BE2C (cell line): ENCODE results near the gene HECA.

ENCODE experiments used
- DNase-seq: peaks from one replicate; pipeline ENCODE4 v3.0.0-alpha.2; 2020
- H3K27me3 ChIP-seq: fragments of 250-450 bp; sonication (Bioruptor Pico); 2 replicates; pipeline ENCODE4 v1.5.1; 2020; ENCODE audit warnings: mild to moderate bottlenecking
- H3K36me3 ChIP-seq: fragments of 250-450 bp; sonication (Bioruptor Pico); 2 replicates; pipeline ENCODE4 v1.5.1; 2020; ENCODE audit warnings: mild to moderate bottlenecking
- H3K4me1 ChIP-seq: fragments of 250-450 bp; sonication (Bioruptor Pico); 2 replicates; pipeline ENCODE4 v1.5.1; 2020
- H3K4me3 ChIP-seq: 2 replicates; pipeline ENCODE4 v1.5.1; 2011; ENCODE audit warnings: low read depth, low read length
- H3K9me3 ChIP-seq: fragments of 250-450 bp; sonication (Bioruptor Pico); 2 replicates; pipeline ENCODE4 v1.5.1; 2020
- TF ChIP-seq, protein P1 (sequence below): IDR thresholded peaks from 2 replicates; pipeline ENCODE4 v1.5.1; 2012; ENCODE audit warnings: mild to moderate bottlenecking, low read depth, low read length

Gene HECA

DNA sequence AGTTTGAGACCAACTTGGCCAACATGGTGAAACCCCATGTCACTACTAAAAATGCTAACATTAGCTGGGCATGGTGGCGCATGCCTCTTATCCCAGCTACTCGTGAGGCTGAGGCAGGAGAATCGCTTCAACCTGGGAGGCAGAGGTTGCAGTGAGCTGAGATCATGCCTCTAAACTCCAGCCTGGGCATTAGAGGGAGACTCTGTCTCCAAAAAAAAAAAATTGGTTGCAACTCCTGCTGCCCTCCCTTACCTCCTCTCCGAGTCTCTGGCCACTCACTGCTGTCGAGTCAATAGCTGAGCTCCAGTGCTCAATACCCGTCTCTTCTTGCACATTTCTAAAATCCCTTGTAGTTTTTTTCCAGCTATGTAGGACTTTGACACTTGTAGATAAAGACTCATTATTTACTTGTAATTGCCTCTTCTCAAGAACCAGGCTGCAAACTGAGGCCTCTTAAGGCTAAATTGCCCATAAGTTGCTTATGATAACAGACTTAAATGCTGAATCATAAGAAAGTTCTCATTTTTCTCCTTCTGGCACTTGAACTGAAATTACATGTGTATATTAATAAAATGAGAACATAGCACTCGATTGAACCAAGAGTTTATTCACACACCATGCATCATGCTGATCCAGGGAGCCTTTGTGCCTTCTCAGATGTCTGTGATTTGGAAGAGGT, 13.8 kb downstream of the HECA start:
- Histone ChIP-seq H3K4me1 (no peaks in the 10 kb centered on the region), H3K9me3 (no peaks in the 10 kb centered on the region), H3K27me3 (no peaks in the 10 kb centered on the region), H3K36me3 (no peaks in the 10 kb centered on the region), H3K4me3 (no peak overlapping the region)
- no peak for DNase-seq
- TF ChIP-seq, protein P1, sequence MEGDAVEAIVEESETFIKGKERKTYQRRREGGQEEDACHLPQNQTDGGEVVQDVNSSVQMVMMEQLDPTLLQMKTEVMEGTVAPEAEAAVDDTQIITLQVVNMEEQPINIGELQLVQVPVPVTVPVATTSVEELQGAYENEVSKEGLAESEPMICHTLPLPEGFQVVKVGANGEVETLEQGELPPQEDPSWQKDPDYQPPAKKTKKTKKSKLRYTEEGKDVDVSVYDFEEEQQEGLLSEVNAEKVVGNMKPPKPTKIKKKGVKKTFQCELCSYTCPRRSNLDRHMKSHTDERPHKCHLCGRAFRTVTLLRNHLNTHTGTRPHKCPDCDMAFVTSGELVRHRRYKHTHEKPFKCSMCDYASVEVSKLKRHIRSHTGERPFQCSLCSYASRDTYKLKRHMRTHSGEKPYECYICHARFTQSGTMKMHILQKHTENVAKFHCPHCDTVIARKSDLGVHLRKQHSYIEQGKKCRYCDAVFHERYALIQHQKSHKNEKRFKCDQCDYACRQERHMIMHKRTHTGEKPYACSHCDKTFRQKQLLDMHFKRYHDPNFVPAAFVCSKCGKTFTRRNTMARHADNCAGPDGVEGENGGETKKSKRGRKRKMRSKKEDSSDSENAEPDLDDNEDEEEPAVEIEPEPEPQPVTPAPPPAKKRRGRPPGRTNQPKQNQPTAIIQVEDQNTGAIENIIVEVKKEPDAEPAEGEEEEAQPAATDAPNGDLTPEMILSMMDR, result no peak

DNA sequence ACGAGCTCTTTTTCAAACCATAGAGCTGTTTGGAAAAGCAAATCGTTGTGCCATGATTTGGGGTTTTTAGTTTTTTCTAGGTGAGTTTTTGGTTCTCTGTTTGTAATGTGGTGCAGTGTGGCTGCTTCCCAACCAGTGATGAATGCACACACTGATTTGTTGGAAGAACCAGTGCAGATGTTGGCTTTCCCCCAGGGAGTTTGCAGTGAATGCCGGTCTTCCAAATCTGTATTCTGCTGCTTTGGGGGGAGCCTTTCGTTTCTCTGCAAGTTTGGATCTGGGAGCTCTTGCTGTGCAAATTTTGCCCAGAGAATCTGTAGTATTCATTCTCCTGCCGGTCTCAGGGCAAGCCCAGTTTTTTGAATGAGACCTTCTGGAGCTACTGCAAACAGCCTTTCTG, 14.5 kb downstream of the HECA start:
- H3K36me3 ChIP-seq, result no peaks in the 10 kb centered on the region
- H3K9me3 ChIP-seq, result no peaks in the 10 kb centered on the region
- H3K4me1 ChIP-seq, result no peaks in the 10 kb centered on the region
- TF ChIP-seq, protein P1, result no peak
- DNase-seq, result no peak
- no peak overlapping the region for H3K4me3 ChIP-seq
- no peaks in the 10 kb centered on the region for H3K27me3 ChIP-seq

DNA sequence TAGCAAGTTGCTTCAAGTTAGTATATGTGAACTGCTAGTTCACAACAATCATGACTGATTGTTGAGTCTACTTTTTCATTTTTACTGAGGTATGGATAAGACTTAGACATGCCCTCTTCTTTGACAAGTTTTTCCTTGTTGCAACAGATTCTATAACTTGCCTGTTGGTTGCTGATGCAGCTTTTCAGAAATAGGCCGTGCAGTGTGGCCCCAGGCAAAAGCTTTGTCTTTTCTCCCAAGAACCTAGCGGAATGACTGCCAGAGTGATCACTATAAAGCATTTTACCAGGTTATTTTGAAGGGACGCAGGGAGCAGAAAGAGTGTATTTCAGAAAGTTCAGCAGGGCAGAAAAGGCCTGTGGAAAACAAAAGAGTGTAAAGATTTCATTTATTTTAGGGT, 16.0 kb downstream of the HECA start:
- DNase-seq, result no peak
- H3K27me3 ChIP-seq, result no peaks in the 10 kb centered on the region
- TF ChIP-seq, protein P1, result no peak
- H3K36me3 ChIP-seq, result no peaks in the 10 kb centered on the region
- no peaks in the 10 kb centered on the region for H3K9me3 ChIP-seq
- no peaks in the 10 kb centered on the region for H3K4me1 ChIP-seq
- H3K4me3 ChIP-seq, result no peak overlapping the region

DNA sequence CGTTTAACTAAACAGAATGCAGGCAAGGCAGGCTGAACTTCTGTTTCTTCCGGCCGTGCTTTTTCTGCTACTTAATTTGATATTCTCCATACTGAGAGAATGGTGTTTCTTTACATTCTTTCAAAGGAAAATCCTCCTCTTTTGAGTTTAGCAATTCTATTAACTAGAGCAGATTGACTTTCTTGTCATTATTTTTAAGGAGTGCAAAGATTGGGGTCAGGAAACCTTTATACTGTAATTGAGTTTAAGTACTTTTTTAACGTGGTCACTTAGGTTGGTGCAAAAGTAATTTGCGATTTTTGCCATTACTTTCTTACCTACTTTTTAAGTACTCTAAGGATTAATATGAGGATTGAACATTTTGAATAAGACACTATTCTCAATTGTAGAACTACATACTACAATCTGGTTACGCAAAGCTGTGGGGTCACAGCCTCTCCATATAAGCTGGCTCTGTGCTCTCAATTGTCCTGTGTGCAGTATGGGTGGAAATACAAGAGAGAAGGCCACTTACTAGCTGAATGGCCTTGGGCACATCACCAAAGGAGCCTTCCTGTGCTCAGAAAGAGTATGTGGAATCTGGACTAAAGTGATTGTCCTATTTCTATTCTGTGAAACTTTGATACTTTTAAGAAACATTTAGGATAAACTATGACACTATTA, 16.7 kb downstream of the HECA start:
- Histone ChIP-seq H3K36me3 (no peaks in the 10 kb centered on the region), H3K4me1 (no peaks in the 10 kb centered on the region), H3K9me3 (no peaks in the 10 kb centered on the region), H3K27me3 (no peaks in the 10 kb centered on the region), H3K4me3 (no peak overlapping the region)
- DNase-seq, result no peak
- TF ChIP-seq, protein P1, result no peak

DNA sequence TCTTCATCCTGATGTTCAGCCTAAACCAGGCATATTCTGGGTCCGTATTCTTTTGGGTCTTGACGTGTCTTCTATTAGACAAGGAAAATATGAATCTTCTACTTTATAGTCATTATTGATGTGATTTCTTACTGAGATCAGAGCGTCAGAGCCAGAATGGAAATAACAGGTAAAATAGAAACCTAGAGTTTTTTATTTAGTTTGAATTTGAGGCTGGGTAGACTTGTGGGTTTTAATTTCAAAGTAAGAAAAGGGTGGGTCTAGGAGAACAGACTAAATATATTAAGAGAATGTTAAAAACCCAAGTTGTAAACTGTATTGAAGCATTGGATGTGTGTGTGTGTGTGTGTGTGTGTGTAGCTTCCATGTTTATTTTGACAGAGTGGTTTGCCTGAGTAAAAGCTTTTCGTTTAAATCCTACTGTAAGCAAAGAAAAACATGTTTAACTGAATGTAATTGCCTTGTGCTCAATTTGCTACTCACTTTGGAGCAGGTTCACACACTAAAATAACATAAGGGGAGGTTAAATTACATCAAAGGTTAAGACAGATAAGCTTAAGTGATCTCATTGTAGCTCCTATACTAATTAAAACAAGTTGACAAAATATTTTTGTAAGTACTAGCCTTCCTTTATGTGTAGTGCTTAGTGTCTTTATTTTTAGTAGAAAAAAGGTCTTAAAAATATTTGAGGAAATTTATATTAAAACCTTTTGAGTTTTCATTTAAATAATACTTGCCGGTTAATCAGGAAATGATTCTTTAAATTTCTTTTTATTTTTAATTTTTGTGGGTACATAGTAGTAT, 17.4 kb downstream of the HECA start:
- H3K9me3 ChIP-seq, result no peaks in the 10 kb centered on the region
- no peaks in the 10 kb centered on the region for H3K4me1 ChIP-seq
- H3K27me3 ChIP-seq, result no peaks in the 10 kb centered on the region
- no peaks in the 10 kb centered on the region for H3K36me3 ChIP-seq
- DNase-seq, result no peak
- TF ChIP-seq, protein P1, result no peak
- H3K4me3 ChIP-seq, result no peak overlapping the region

DNA sequence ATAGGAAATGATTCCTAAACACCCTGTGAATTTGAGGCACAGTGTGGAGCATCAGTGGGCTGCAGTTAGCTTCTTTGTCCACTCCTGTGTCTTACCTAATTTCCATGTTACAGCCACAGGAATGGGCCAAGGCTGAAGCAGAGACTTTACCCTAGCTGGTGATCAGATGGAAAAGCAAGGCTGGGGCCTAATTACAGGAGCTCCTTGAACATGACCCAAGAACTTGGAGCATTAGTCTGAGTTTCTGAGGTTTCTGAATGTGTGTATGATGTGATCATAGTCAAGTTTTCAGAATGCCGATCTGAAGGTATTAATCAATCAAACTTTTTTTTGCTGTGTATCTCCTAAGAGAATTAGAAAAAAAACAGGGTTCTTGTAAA, 18.0 kb downstream of the HECA start:
- H3K4me3 ChIP-seq, result no peak overlapping the region
- no peaks in the 10 kb centered on the region for H3K9me3 ChIP-seq
- H3K27me3 ChIP-seq, result no peaks in the 10 kb centered on the region
- no peaks in the 10 kb centered on the region for H3K4me1 ChIP-seq
- TF ChIP-seq, protein P1, result no peak
- no peak for DNase-seq
- H3K36me3 ChIP-seq, result no peaks in the 10 kb centered on the region
